H1 (cell line): ENCODE results near the gene WASL. TPM values are rescaled to one million over a fixed set of nuclear protein-coding genes. Genes with fewer than 3 reads are reported as not detected.

Source experiments
- CTCF ChIA-PET: fragments of 300-600 bp; sonication (Branson Sonifier 250); formaldehyde crosslinking; loops from one replicate; lab custom pipeline; 2021; ENCODE audit not compliant: partially characterized antibody; lab: Charles Lee
- POLR2A ChIA-PET: fragments of 300-600 bp; sonication (Branson Sonifier 250); formaldehyde crosslinking; loops from one replicate; lab custom pipeline; 2021; ENCODE audit warnings: inconsistent platforms; ENCODE audit not compliant: partially characterized antibody; lab: Charles Lee
- DNase-seq, 2 experiments: peaks; one replicate each; pipeline versions ENCODE4 v3.0.0 to v3.0.0-alpha.2; 2010 to 2022; ENCODE audit warnings: low spot score in 2 of 2, low read depth in 1 of 2, mixed read lengths in 1 of 2
- FAIRE-seq: peaks from 2 replicates; lab custom pipeline; 2011; peaks lifted over from hg19 to GRCh38; lab: Jason Lieb, UNC
- H2AFZ ChIP-seq: 2 replicates; pipeline ENCODE4 v1.8.1; 2012; ENCODE audit warnings: low read length, inconsistent platforms
- H2AK5ac ChIP-seq: 2 replicates; pipeline ENCODE4 v1.6.1; 2013; ENCODE audit warnings: low read depth, low read length
- H2BK120ac ChIP-seq: replicated peaks from 2 replicates; pipeline ENCODE3; 2013; ENCODE audit warnings: low read depth, low read length, inconsistent platforms
- H2BK12ac ChIP-seq: 2 replicates; pipeline ENCODE4 v1.6.1; 2013; ENCODE audit warnings: low read depth, low read length
- H2BK15ac ChIP-seq: 2 replicates; pipeline ENCODE4 v1.6.1; 2013; ENCODE audit warnings: low read length
- H2BK20ac ChIP-seq: 2 replicates; pipeline ENCODE4 v1.6.1; 2013; ENCODE audit warnings: low read length
- H2BK5ac ChIP-seq: 2 replicates; pipeline ENCODE4 v1.6.1; 2013; ENCODE audit warnings: low read depth, low read length
- H3K14ac ChIP-seq: 2 replicates; pipeline ENCODE4 v1.6.1; 2013; ENCODE audit warnings: inconsistent platforms; ENCODE audit not compliant: insufficient read length
- H3K18ac ChIP-seq: 2 replicates; pipeline ENCODE4 v1.6.1; 2013; ENCODE audit warnings: low read length; ENCODE audit errors: extremely low read depth
- H3K23ac ChIP-seq: 2 replicates; pipeline ENCODE4 v1.6.1; 2013; ENCODE audit warnings: inconsistent platforms; ENCODE audit not compliant: insufficient read length
- H3K23me2 ChIP-seq: 2 replicates; pipeline ENCODE4 v1.6.1; 2013; ENCODE audit warnings: low read depth, low read length
- H3K27ac ChIP-seq: 2 replicates; pipeline ENCODE4 v1.6.1; 2011; ENCODE audit warnings: low read depth, low read length, inconsistent platforms
- H3K27me3 ChIP-seq, 4 experiments: replicated peaks in 1 of 4; 1 replicate in 1 of 4; 2 replicates in 3 of 4; pipeline versions ENCODE4 v1.6.1 to v1.8.1; 2011 to 2013; ENCODE audit warnings: low read length in 3 of 4, mild to moderate bottlenecking in 3 of 4, inconsistent platforms in 2 of 4, mixed read lengths in 2 of 4, moderate library complexity in 1 of 4; ENCODE audit not compliant: control insufficient read depth in 3 of 4, insufficient read depth in 3 of 4; ENCODE audit errors: extremely low read depth in 1 of 4
- H3K36me3 ChIP-seq, 4 experiments: 2 replicates each; pipeline versions ENCODE4 v1.6.1 to v1.8.1; 2011 to 2013; ENCODE audit warnings: mild to moderate bottlenecking in 4 of 4, low read length in 3 of 4, moderate library complexity in 2 of 4, control low read depth in 1 of 4, inconsistent platforms in 1 of 4; ENCODE audit not compliant: insufficient read depth in 4 of 4, control insufficient read depth in 2 of 4
- H3K4ac ChIP-seq: replicated peaks from 2 replicates; pipeline ENCODE3; 2013; ENCODE audit warnings: low read length, low read depth, mixed read lengths, inconsistent platforms; ENCODE audit not compliant: insufficient read length
- H3K4me1 ChIP-seq, 4 experiments: replicated peaks in 1 of 4; 1 replicate in 1 of 4; 2 replicates in 3 of 4; pipeline versions ENCODE4 v1.6.1 to v1.8.1; 2011 to 2013; ENCODE audit warnings: low read length in 3 of 4, inconsistent platforms in 2 of 4, mixed read lengths in 1 of 4; ENCODE audit not compliant: insufficient read depth in 4 of 4, control insufficient read depth in 3 of 4
- H3K4me2 ChIP-seq, 2 experiments: 2 replicates each; pipeline versions ENCODE4 v1.6.1 to v1.8.1; 2011 to 2013; ENCODE audit warnings: low read depth in 2 of 2, low read length in 2 of 2, control low read depth in 1 of 2, inconsistent platforms in 1 of 2, mild to moderate bottlenecking in 1 of 2; ENCODE audit not compliant: insufficient read depth in 1 of 2
- H3K4me3 ChIP-seq, 4 experiments: fragments of 200-600, 300-600 bp in 1 of 4; sonication (generic), shearing (Covaris generic), sonication (Bioruptor Twin) in 1 of 4; 2 replicates each; pipeline versions ENCODE4 v1.5.1 to v1.8.1; 2011 to 2016; ENCODE audit warnings: low read length in 4 of 4, low read depth in 3 of 4, control low read depth in 2 of 4, inconsistent platforms in 2 of 4, mild to moderate bottlenecking in 2 of 4, mixed read lengths in 1 of 4, moderate library complexity in 1 of 4; ENCODE audit not compliant: insufficient read depth in 2 of 4; ENCODE audit errors: extremely low read depth in 1 of 4
- H3K56ac ChIP-seq: replicated peaks from 2 replicates; pipeline ENCODE3; 2013; ENCODE audit warnings: low read depth, mild to moderate bottlenecking, mixed read lengths, low read length, inconsistent platforms; ENCODE audit not compliant: insufficient read length
- H3K79me1 ChIP-seq: 2 replicates; pipeline ENCODE4 v1.6.1; 2013; ENCODE audit warnings: low read depth, low read length, control low read depth
- H3K79me2 ChIP-seq, 2 experiments: 2 replicates each; pipeline versions ENCODE4 v1.6.1 to v1.8.1; 2012 to 2013; ENCODE audit warnings: low read length in 2 of 2, mild to moderate bottlenecking in 2 of 2, inconsistent platforms in 1 of 2; ENCODE audit not compliant: insufficient read depth in 2 of 2, control insufficient read depth in 1 of 2
- H3K9ac ChIP-seq, 4 experiments: replicated peaks in 1 of 4; 1 replicate in 1 of 4; 2 replicates in 3 of 4; pipeline versions ENCODE4 v1.6.1 to v1.8.1; 2011 to 2013; ENCODE audit warnings: low read depth in 3 of 4, low read length in 3 of 4, control low read depth in 2 of 4, mild to moderate bottlenecking in 2 of 4, moderate library complexity in 2 of 4, inconsistent platforms in 1 of 4; ENCODE audit errors: extremely low read depth in 1 of 4
- H3K9me3 ChIP-seq, 2 experiments: 2 replicates each; pipeline versions ENCODE4 v1.6.1 to v1.8.1; 2012 to 2013; ENCODE audit warnings: mild to moderate bottlenecking in 2 of 2, moderate library complexity in 2 of 2, control low read depth in 1 of 2, inconsistent platforms in 1 of 2, low read depth in 1 of 2, low read length in 1 of 2, mixed read lengths in 1 of 2; ENCODE audit not compliant: insufficient read depth in 2 of 2
- H4K20me1 ChIP-seq, 2 experiments: replicated peaks in 1 of 2; 2 replicates each; pipeline versions ENCODE3 to v1.8.1; 2011 to 2013; ENCODE audit warnings: inconsistent platforms in 2 of 2, low read length in 2 of 2, mild to moderate bottlenecking in 1 of 2; ENCODE audit not compliant: insufficient read depth in 2 of 2, control insufficient read depth in 1 of 2
- H4K5ac ChIP-seq: 2 replicates; pipeline ENCODE4 v1.6.1; 2013; ENCODE audit warnings: low read length, low read depth, mixed read lengths, inconsistent platforms; ENCODE audit not compliant: insufficient read length
- H4K8ac ChIP-seq: 2 replicates; pipeline ENCODE4 v1.8.0; 2013; ENCODE audit warnings: mild to moderate bottlenecking, moderate library complexity, low read length, inconsistent platforms; ENCODE audit not compliant: insufficient read depth; ENCODE audit errors: extremely low read depth
- H4K91ac ChIP-seq: replicated peaks from 2 replicates; pipeline ENCODE3; 2013; ENCODE audit warnings: low read length, mixed read lengths, inconsistent platforms; ENCODE audit not compliant: insufficient read length
- ASH2L ChIP-seq: fragments of 200-600, 300-600 bp; sonication (generic); IDR thresholded peaks from one replicate; pipeline ENCODE4 v1.7.1; 2017; ENCODE audit warnings: low read length
- ATF2 ChIP-seq: IDR thresholded peaks from 2 replicates; pipeline ENCODE4 v1.6.1; 2012; ENCODE audit warnings: low read length, inconsistent platforms
- EGR1 ChIP-seq: IDR thresholded peaks from 2 replicates; pipeline ENCODE4 v1.6.1; 2011; ENCODE audit warnings: low read depth, low read length, borderline replicate concordance
- GABPA ChIP-seq: IDR thresholded peaks from 2 replicates; pipeline ENCODE4 v1.6.1; 2011; ENCODE audit warnings: mild to moderate bottlenecking, low read length, moderate library complexity, borderline replicate concordance; ENCODE audit not compliant: insufficient read depth
- JUN ChIP-seq: IDR thresholded peaks from 2 replicates; pipeline ENCODE4 v1.6.1; 2011; ENCODE audit warnings: low read depth, mild to moderate bottlenecking, improper control_type of control experiment, low read length
- KDM4A ChIP-seq: IDR thresholded peaks from one replicate; pipeline ENCODE4 v1.7.1; 2012; ENCODE audit warnings: low read depth, mild to moderate bottlenecking, moderate library complexity, low read length, inconsistent platforms; ENCODE audit not compliant: severe bottlenecking
- KDM5A ChIP-seq: fragments of 200-600 bp; IDR thresholded peaks from 2 replicates; pipeline ENCODE4 v1.7.1; 2012; ENCODE audit warnings: mild to moderate bottlenecking, low read length, inconsistent platforms, mixed read lengths
- SP1 ChIP-seq: IDR thresholded peaks from 2 replicates; pipeline ENCODE4 v1.6.1; 2011; ENCODE audit warnings: low read depth, low read length
- SRF ChIP-seq: IDR thresholded peaks from 2 replicates; pipeline ENCODE4 v1.6.1; 2011; ENCODE audit warnings: mild to moderate bottlenecking, low read depth, low read length, moderate library complexity
- TAF7 ChIP-seq: optimal IDR thresholded peaks from 2 replicates; pipeline ENCODE3; 2011; ENCODE audit warnings: low read depth, mild to moderate bottlenecking, inconsistent platforms, low read length, moderate library complexity, borderline replicate concordance
- WGBS, 2 experiments: shearing (Covaris generic) in 1 of 2; methylation state at CpG; one replicate each; pipeline versions ENCODE4 v1.1.6 to v1.1.7; 2013 to 2015; ENCODE audit warnings: low lambda C conversion rate in 2 of 2, mixed read lengths in 2 of 2, inconsistent platforms in 1 of 2, low coverage in 1 of 2, missing lambda C conversion rate in 1 of 2; ENCODE audit not compliant: insufficient replicate concordance in 2 of 2, insufficient coverage in 1 of 2, insufficient read length in 1 of 2; ENCODE audit errors: extremely low coverage in 1 of 2, missing lambda C conversion rate in 1 of 2; 5-methylcytosine and 5-hydroxymethylcytosine counted together
- polyA plus RNA-seq, 7 experiments: library from polyadenylated mRNA; depleted of rRNA in 3 of 7; stranded (reverse) in 5 of 7; unstranded in 2 of 7; fragments of >200 nt in 5 of 7; fragments of 200-250 nt in 2 of 7; gene quantifications; 1 replicate in 5 of 7; 2 replicates in 1 of 7; 4 replicates in 1 of 7; pipeline versions ENCODE4 v1.2.1 to v1.2.3, GENCODE V29; 2011 to 2013; ENCODE audit warnings: missing spikeins in 2 of 7, mixed read lengths in 2 of 7
- total RNA-seq: library from RNA; stranded (reverse); fragmentation: NEBNext Ultra II Directional; extraction: Animal tissue kit (Norgen Biotek cat#: 25700); gene quantifications from 2 replicates; pipeline ENCODE4 v1.2.1, GENCODE V29; 2021

WASL gene
- total and polyA plus RNA-seq, 2 of the 8 experiments (the other 6 are each of a cell fraction or from before 2014, with no cell fraction given) = 7.7 to 38.9 TPM

- no peaks in the 10 kb centered on the region for H3K23me2 ChIP-seq
- no peak overlapping the region for H2AK5ac ChIP-seq
- H3K4me2 ChIP-seq = no peak overlapping the region
- no peak overlapping the region for H2BK12ac ChIP-seq
- ChIA-PET POLR2A (no interaction called here), CTCF (interaction anchor here (0.7 to 2.4 kb wide), 18 partner anchors 8 to 420 kb away, joined by 3 to 20 read pairs (median 4); no protein-coding TSS in a partner anchor)
- H3K9me3 ChIP-seq = no peaks in the 10 kb centered on the region
- H3K79me1 ChIP-seq = no peaks in the 10 kb centered on the region
- no peak overlapping the region for H3K4ac ChIP-seq
- H2BK15ac ChIP-seq = no peak overlapping the region
- no peak overlapping the region for H3K14ac ChIP-seq
- no peak overlapping the region for H4K8ac ChIP-seq
- H3K27me3 ChIP-seq = peaks cover 0 to 1% (median 0%) of the 10 kb centered on the region in 4 experiments; a peak in 1 of 7 replicates
- H2BK5ac ChIP-seq = no peak overlapping the region
- peaks cover 0 to 27% (median 4%) of the 10 kb centered on the region in 4 experiments; a peak in 4 of 8 replicates for H3K36me3 ChIP-seq
- FAIRE-seq (no peak), DNase-seq (no peak)
- no peak overlapping the region for H4K91ac ChIP-seq
- H2AFZ ChIP-seq = no peak overlapping the region
- H3K56ac ChIP-seq = no peak overlapping the region
- no peak overlapping the region for H2BK120ac ChIP-seq
- no peak overlapping the region for H4K5ac ChIP-seq
- no peak for TF ChIP-seq KDM4A
- TF ChIP-seq TAF7 = no peak
- no peak for TF ChIP-seq GABPA
- no peak for TF ChIP-seq ASH2L
- TF ChIP-seq JUN = no peak
- no peak for TF ChIP-seq EGR1
- no peak for TF ChIP-seq ATF2
- TF ChIP-seq SP1 = no peak
- TF ChIP-seq SRF = no peak
- no peak for TF ChIP-seq KDM5A
- H3K79me2 ChIP-seq = no peaks in the 10 kb centered on the region
- no peaks in the 10 kb centered on the region for H3K4me1 ChIP-seq
- no peak overlapping the region for H3K18ac ChIP-seq
- no peak overlapping the region for H3K9ac ChIP-seq
- no peak overlapping the region for H3K23ac ChIP-seq
- WGBS, 2 experiments = 92 to 100% methylated on average over 1 to 2 of the region's 2 CpGs
- H4K20me1 ChIP-seq = no peaks in the 10 kb centered on the region
- H3K4me3 ChIP-seq = no peak overlapping the region
- H3K27ac ChIP-seq = no peak overlapping the region
- H2BK20ac ChIP-seq = no peak overlapping the region
These were observed 67.2 kb downstream of the WASL start for GRCh38 chr7:123681561-123681960.
